GM12891 (cell line): ENCODE data around the gene TFAP2D.

Source experiments
- PAX5 ChIP-seq: IDR thresholded peaks from 2 replicates; pipeline ENCODE4 v1.6.1; 2011; ENCODE audit warnings: low read length, moderate library complexity, mild to moderate bottlenecking; ENCODE audit not compliant: insufficient read depth, severe bottlenecking
- POLR2A ChIP-seq: IDR thresholded peaks from 2 replicates; pipeline ENCODE4 v1.6.1; 2011; ENCODE audit warnings: low read depth, low read length, control low read depth
- POLR2AphosphoS5 ChIP-seq: IDR thresholded peaks from 2 replicates; pipeline ENCODE4 v1.6.1; 2011; ENCODE audit warnings: low read depth, low read length, control low read depth
- POU2F2 ChIP-seq: IDR thresholded peaks from 2 replicates; pipeline ENCODE4 v1.6.1; 2011; ENCODE audit warnings: low read depth, mild to moderate bottlenecking, control low read depth, low read length, moderate library complexity

DNA sequence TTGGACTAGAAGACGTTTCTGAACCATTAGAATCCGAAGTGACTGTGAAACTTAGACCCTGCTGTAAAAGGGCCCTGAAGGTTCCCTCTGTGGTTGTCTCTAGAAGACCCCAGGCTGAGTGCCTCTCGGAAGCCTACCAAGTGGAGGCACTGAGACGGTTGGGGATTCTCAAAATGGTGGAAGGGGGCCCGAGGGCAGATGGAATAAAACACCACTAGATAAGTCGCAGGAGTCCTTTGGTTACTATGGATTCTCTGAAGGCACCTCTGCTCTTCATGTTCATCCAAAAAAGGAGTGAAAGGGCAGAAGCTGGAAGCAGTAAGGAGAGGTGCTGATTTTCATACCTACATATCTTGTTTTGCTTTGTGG, 4.0 kb upstream of the TFAP2D start:
- TF ChIP-seq POU2F2 (no peak), POLR2AphosphoS5 (no peak), POLR2A (no peak), PAX5 (no peak)
